HG03159 (cell line): ENCODE data around the gene FZD2.
"Not testable (repeated sequence)": the region's sequence is repeated elsewhere in the genome, so short reads cannot be mapped to it uniquely, and the experiment has no call there.

ENCODE experiments used
- ATAC-seq: cut with Tn5 transposase; IDR thresholded peaks from one replicate; pipeline ENCODE4 v1.9.1; 2021; ENCODE audit warnings: mild to moderate bottlenecking, moderate library complexity; ENCODE audit not compliant: unreplicated experiment

FZD2 gene

GRCh38 chr17:44572801-44573200 lies 15.5 kb downstream of the FZD2 start:
- ATAC-seq = no peak

GRCh38 chr17:44575403-44575802 lies 18.1 kb downstream of the FZD2 start:
- no peak for ATAC-seq

GRCh38 chr17:44578947-44579346 lies 21.7 kb downstream of the FZD2 start:
- no peak for ATAC-seq

- no peak for ATAC-seq
Measured at GRCh38 chr17:44581868-44582267, 24.6 kb downstream of the FZD2 start.

GRCh38 chr17:44584443-44584842 lies 27.2 kb downstream of the FZD2 start:
- ATAC-seq = no peak

- ATAC-seq = no peak
Measured at GRCh38 chr17:44585315-44585714, 28.0 kb downstream of the FZD2 start.

- ATAC-seq = no peak
Measured at GRCh38 chr17:44587339-44587738, 30.1 kb downstream of the FZD2 start.

GRCh38 chr17:44589316-44590071 lies 32.2 kb downstream of the FZD2 start:
- no peak for ATAC-seq

- ATAC-seq = not testable (repeated sequence)
Measured at GRCh38 chr17:44590072-44590462, 32.8 kb downstream of the FZD2 start.

GRCh38 chr17:44590762-44591161 lies 33.5 kb downstream of the FZD2 start:
- not testable (repeated sequence) for ATAC-seq

- ATAC-seq = no peak
Measured at GRCh38 chr17:44591206-44591605, 33.9 kb downstream of the FZD2 start.

GRCh38 chr17:44593156-44593555 lies 35.9 kb downstream of the FZD2 start:
- ATAC-seq = no peak

- ATAC-seq = no peak
Measured at GRCh38 chr17:44595216-44595775, 38.0 kb downstream of the FZD2 start.

- no peak for ATAC-seq
Measured at GRCh38 chr17:44598329-44598728, 41.0 kb downstream of the FZD2 start.

GRCh38 chr17:44598932-44599297 lies 41.6 kb downstream of the FZD2 start:
- no peak for ATAC-seq

- no peak for ATAC-seq
Measured at GRCh38 chr17:44599298-44600175, 42.3 kb downstream of the FZD2 start.

GRCh38 chr17:44601539-44601938 lies 44.3 kb downstream of the FZD2 start:
- no peak for ATAC-seq

GRCh38 chr17:44601973-44602372 lies 44.7 kb downstream of the FZD2 start:
- no peak for ATAC-seq

GRCh38 chr17:44602390-44602789 lies 45.1 kb downstream of the FZD2 start:
- no peak for ATAC-seq

- ATAC-seq = no peak
Measured at GRCh38 chr17:44602970-44603369, 45.7 kb downstream of the FZD2 start.

GRCh38 chr17:44604116-44604761 lies 47.0 kb downstream of the FZD2 start:
- no peak for ATAC-seq
